Measurements from ENCODE around the gene JAM2.
A peak's percentile ranks its signal among the peaks of the same experiment; 100 is the strongest.
"Not testable (repeated sequence)": the region's sequence is repeated elsewhere in the genome, so short reads cannot be mapped to it uniquely, and the experiment has no call there.

Gene JAM2

GRCh38 chr21:25646474-25646873 is 7.4 kb downstream of the JAM2 start:
- no peak for DNase-seq (ENCODE audit: low read depth in 3 of 3)

DNA sequence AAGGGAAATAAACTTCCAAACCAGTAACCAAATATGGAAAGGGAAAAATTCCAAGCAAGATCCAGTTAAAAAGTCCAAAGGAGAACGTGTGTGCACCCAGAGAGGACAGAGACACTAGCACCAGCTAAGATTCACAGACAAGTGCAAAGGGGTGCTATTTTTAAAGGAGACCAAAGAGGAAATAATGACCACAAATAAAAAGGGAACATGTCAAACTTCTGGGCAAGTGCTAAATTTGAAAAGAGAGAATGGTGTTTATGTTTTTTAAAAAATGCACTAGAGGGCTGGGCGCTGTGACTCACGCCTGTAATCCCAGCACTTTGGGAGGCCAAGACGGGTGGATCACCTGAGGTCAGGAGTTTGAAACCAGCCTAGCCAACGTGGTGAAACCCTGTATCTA is 8.6 kb downstream of the JAM2 start:
- no peak for DNase-seq (ENCODE audit: low read depth in 3 of 3)

- DNase-seq (ENCODE audit: low read depth in 3 of 3): no peak
These were observed 10.1 kb downstream of the JAM2 start for GRCh38 chr21:25649146-25649545.

DNA sequence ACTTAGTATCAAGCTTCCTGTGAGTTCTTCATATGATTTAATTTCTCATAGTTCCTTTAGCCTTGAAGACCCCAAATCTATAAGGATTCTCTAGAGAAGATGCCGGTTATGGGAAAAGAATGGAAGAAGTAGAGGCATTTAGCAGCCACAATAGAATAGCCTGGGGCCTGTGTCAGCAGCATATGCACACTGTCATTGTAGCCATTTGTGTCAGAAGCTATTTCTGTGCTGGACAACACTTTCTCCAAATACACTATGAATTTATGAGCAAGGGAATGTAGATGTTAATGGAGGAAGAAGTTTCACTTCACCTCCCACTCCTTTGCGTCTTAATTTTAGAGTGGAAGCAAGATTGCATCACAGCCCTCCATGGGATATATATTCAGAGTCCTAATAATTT is 17.4 kb downstream of the JAM2 start:
- DNase-seq (ENCODE audit: low read depth in 3 of 3): no peak

DNA sequence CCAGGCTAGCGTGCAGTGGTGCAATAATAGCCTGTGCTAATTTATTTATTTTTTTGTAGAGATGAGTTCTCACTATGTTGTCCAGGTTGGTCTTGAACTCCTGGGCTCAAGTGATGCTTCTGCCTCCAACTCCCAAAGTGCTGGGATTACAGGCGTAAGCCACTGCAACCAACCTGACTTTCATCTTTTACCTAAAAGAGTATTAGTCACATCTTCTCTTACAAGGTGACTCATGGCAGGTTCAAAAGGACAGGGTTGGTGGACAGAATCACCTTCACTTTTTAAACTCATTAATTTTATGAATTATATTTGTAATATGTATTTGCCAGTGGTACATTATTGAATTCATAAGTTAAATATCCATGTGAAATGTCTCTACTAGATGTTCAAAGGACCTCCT is 18.1 kb downstream of the JAM2 start:
- DNase-seq (ENCODE audit: low read depth in 3 of 3): no peak

DNA sequence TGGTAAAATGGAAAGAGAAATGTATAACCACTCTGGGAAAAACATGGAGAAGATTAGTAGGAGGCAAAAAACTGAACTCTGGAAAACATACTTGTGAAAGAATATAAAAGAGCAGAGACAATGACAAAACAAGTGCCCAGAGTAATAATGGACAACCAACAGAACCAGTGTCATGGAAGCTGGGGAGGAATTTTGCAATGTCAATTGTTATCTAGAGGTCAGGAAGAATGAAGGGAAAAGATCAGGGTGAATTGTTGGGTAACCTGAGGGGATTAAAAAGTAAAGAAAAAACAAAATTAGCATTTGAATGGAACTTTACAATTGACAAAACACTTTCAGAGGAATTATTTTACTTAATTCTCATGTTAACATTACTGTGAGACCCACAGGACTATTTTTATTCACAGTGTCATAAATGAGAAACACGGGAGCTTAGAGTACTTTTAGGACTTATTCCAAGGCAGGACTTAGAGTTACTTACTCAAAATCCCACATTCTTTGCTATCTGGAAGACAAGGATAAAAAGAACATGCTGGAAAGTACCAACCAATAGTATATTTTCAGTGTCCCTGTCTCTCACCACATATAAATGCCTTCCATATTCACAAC is 19.5 kb downstream of the JAM2 start:
- DNase-seq (ENCODE audit: low read depth in 3 of 3): no peak

- DNase-seq (ENCODE audit: low read depth in 3 of 3): no peak
These were observed 21.2 kb downstream of the JAM2 start for GRCh38 chr21:25660233-25660632.

- DNase-seq (ENCODE audit: low read depth in 3 of 3): no peak
These were observed 25.5 kb downstream of the JAM2 start for GRCh38 chr21:25664491-25664931.

DNA sequence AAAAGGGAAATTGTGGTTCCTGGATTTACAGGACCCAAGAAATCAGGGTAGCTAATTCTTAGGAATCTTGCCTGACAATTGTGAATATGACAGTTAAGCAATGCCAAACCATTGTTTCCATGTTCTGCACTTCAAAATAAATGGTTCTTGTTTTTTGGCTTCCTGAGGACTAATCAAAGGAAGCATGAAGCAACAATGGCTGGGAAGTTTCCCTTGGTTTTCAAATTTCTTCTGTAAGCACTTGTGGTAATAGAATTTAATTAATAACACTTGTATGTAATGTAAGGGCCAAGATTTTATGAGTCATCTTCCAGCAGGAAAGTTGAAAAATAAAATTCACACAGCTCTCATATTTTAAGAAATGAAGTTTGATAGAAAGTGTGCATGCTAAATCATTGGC is 31.7 kb downstream of the JAM2 start:
- DNase-seq (ENCODE audit: low read depth in 3 of 3): no peak

- no peak for DNase-seq (ENCODE audit: low read depth in 3 of 3)
These were observed 37.4 kb downstream of the JAM2 start for GRCh38 chr21:25676451-25676850.

DNA sequence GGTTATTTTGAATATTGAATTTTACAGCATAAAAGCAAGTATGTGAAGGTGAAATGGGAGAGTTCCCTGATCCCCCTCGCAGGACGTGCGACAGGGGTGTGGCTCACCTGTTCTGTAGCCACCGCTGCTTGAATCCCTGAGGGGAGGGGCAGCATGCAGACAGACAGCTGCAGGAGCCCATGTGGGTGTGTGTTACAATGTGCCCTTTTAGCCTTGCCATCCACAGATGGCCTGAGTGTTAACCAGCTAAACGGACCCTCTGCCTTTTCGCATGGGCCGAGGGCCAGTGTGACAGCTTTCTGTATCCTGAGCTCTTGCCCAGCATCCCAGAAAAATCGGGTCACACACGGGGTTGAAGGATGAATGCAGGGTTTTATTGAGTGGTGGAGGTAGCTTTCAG is 43.3 kb downstream of the JAM2 start:
- DNase-seq (ENCODE audit: low read depth in 3 of 3): no peak

DNA sequence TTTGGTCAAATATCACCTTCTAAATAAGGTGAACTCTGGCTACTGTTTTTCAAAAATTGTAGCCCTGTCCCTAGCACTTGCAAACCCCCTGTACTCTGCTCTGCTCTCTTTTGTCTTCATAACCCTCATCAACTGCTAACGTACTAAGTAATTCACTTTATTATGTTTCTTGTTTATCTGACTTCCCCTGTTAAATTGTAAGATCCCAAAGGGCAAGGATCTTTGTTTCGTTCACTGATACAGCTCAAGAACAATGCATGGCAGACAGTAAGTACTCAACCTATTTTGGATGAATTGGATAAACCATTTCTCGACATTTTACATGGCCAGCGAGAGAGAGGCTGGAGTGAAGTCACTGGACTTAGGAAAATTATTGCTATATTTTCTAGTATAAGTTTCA is 48.7 kb downstream of the JAM2 start:
- DNase-seq (ENCODE audit: low read depth in 3 of 3): no peak

- DNase-seq (ENCODE audit: low read depth in 3 of 3): no peak
These were observed 49.5 kb downstream of the JAM2 start for GRCh38 chr21:25688275-25689155.

- DNase-seq (ENCODE audit: low read depth in 3 of 3): no peak
These were observed 50.2 kb downstream of the JAM2 start for GRCh38 chr21:25689226-25689625.

DNA sequence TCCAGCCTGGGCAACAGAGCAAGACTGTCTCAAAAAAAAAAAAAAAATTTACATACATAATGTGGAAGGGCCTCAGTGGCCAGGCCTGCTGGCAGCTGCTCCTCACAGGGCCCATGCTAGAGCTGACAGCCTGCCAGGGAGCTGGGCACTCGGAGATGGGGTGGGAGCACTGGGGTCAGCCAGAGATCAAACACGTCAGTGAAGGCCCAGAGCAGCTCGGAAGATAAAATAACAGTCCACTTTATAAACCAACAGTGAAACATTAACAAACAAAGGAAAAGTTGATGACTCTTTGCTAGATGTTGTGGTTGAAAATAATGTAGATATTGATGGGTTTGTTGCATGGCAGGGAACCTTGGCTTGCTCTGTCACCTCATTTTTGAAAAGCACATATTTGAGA is 52.9 kb downstream of the JAM2 start:
- DNase-seq (ENCODE audit: low read depth in 3 of 3): no peak

- not testable (repeated sequence) for DNase-seq (ENCODE audit: low read depth in 3 of 3)
These were observed 56.4 kb downstream of the JAM2 start for GRCh38 chr21:25695461-25695860.

DNA sequence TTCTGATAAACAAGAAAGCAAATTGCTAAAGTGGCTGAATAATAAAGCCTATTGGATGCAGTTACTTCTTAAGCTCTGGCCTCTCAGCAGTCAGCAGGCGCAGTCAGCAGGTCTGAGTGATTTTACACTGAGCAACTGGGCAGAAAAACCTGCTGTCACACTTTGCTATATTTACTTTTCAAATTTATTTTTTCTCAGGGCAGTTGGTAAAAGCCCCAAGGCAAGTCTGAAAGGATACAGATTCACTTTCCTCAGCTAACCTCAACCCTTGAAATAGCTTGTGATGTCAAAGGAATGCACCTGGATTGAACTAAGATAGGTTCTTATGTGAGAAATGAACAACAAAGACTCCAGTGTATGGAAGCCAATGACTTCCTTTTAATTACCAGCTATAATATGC is 61.7 kb downstream of the JAM2 start:
- no peak for DNase-seq (ENCODE audit: low read depth in 3 of 3)

GRCh38 chr21:25701529-25701928 is 62.5 kb downstream of the JAM2 start:
- DNase-seq (ENCODE audit: low read depth in 3 of 3): no peak

- peak in 1 of 3 experiments; percentile 31 for DNase-seq (ENCODE audit: low read depth in 3 of 3)
These were observed 69.5 kb downstream of the JAM2 start for GRCh38 chr21:25708467-25709065.

- no peak for DNase-seq (ENCODE audit: low read depth in 3 of 3)
These were observed 70.7 kb downstream of the JAM2 start for GRCh38 chr21:25709684-25710265.

GRCh38 chr21:25710550-25710949 is 71.5 kb downstream of the JAM2 start:
- no peak for DNase-seq (ENCODE audit: low read depth in 3 of 3)

DNA sequence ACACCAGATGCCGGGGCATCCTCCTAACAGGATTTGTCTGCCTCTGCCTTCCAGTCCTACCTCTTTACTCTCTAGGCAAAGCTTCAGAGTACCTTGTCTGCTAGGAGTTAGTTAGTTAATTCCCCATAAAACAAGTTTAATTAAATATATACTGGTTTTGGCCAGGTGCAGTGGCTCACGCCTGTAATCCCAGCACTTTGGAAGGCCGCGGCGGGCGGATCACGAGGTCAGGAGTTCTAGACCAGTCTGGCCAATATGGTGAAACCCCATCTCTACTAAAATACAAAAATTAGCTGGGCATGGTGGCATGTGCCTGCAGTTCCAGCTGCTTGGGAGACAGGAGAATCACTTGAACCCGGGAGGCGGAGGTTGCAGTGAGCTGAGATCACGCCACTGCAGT is 75.0 kb downstream of the JAM2 start:
- not testable (repeated sequence) for DNase-seq (ENCODE audit: low read depth in 3 of 3)
